Endothelial cell of umbilical vein (primary cell): Measurements from ENCODE around the gene MTF1. TPM values are rescaled to one million over a fixed set of nuclear protein-coding genes. Genes with fewer than 3 reads are reported as not detected.
"Not testable (repeated sequence)": the region's sequence is repeated elsewhere in the genome, so short reads cannot be mapped to it uniquely, and the experiment has no call there.

Experiments
- BruUV-seq: library from RNA; stranded (reverse); fragments of 400-500 nt; replicated peaks from 2 replicates; lab custom pipeline; 2021; lab: Mats Ljungman, UMichigan
- CTCF ChIA-PET: fragments of 300-600, 350-600 bp; sonication (Branson Sonifier 250); formaldehyde crosslinking; loops from one replicate; lab custom pipeline; 2021; ENCODE audit warnings: antibody characterized with exemption, inconsistent platforms; lab: Charles Lee
- POLR2A ChIA-PET: fragments of 300-600, 350-600 bp; sonication (Branson Sonifier 250); formaldehyde crosslinking; loops from one replicate; lab custom pipeline; 2021; ENCODE audit warnings: antibody characterized with exemption, inconsistent platforms; lab: Charles Lee
- DNase-seq: peaks from one replicate; pipeline ENCODE4 v3.0.0-alpha.2; 2011; ENCODE audit warnings: low read depth, low spot score
- FAIRE-seq: peaks from 2 replicates; lab custom pipeline; 2011; peaks lifted over from hg19 to GRCh38; lab: Jason Lieb, UNC
- H2AFZ ChIP-seq: 2 replicates; pipeline ENCODE4 v1.6.0; 2012; ENCODE audit warnings: low read depth, low read length, control low read depth, inconsistent platforms
- H3K27ac ChIP-seq: 2 replicates; pipeline ENCODE4 v1.5.1; 2011; ENCODE audit warnings: low read depth, mild to moderate bottlenecking, control low read depth, low read length, moderate library complexity; ENCODE audit not compliant: insufficient read depth
- H3K27me3 ChIP-seq, 2 experiments: 2 replicates each; pipeline versions ENCODE4 v1.6.0 to v1.6.1; 2011; ENCODE audit warnings: low read length in 2 of 2, mixed read lengths in 1 of 2; ENCODE audit not compliant: control insufficient read depth in 2 of 2, insufficient read depth in 2 of 2
- H3K36me3 ChIP-seq, 2 experiments: 2 replicates in 1 of 2; 3 replicates in 1 of 2; pipeline ENCODE4 v1.5.1; 2011; ENCODE audit warnings: low read length in 2 of 2, mild to moderate bottlenecking in 1 of 2, moderate library complexity in 1 of 2; ENCODE audit not compliant: control insufficient read depth in 2 of 2, insufficient read depth in 2 of 2; ENCODE audit errors: extremely low read depth in 1 of 2
- H3K4me1 ChIP-seq: 3 replicates; pipeline ENCODE4 v1.5.1; 2011; ENCODE audit warnings: mild to moderate bottlenecking, low read length; ENCODE audit not compliant: control insufficient read depth, insufficient read depth; ENCODE audit errors: extremely low read depth
- H3K4me2 ChIP-seq: 2 replicates; pipeline ENCODE4 v1.6.1; 2011; ENCODE audit warnings: low read length, control low read depth, mixed read lengths; ENCODE audit not compliant: insufficient read depth
- H3K4me3 ChIP-seq, 3 experiments: fragments of 200-600 bp in 1 of 3; sonication (generic), shearing (Covaris generic) in 1 of 3; replicated peaks in 1 of 3; 2 replicates each; pipeline ENCODE4 v1.5.1; 2011 to 2016; ENCODE audit warnings: control low read depth in 3 of 3, low read length in 3 of 3, mild to moderate bottlenecking in 2 of 3, inconsistent platforms in 1 of 3, low read depth in 1 of 3, moderate library complexity in 1 of 3; ENCODE audit not compliant: insufficient read depth in 1 of 3
- H3K79me2 ChIP-seq: 2 replicates; pipeline ENCODE4 v1.6.0; 2012; ENCODE audit warnings: low read length, inconsistent platforms; ENCODE audit not compliant: control insufficient read depth, insufficient read depth
- H3K9ac ChIP-seq: replicated peaks from 2 replicates; pipeline ENCODE3; 2011; ENCODE audit warnings: low read length, control low read depth; ENCODE audit not compliant: insufficient read depth; ENCODE audit errors: extremely low read depth
- H3K9me1 ChIP-seq: replicated peaks from 3 replicates; pipeline ENCODE4 v1.6.0; 2011; ENCODE audit warnings: mild to moderate bottlenecking, low read length; ENCODE audit not compliant: control insufficient read depth, insufficient read depth; ENCODE audit errors: extremely low read depth
- H3K9me3 ChIP-seq: replicated peaks from 2 replicates; pipeline ENCODE4 v1.5.1; 2012; ENCODE audit warnings: low read length, inconsistent platforms; ENCODE audit not compliant: control insufficient read depth, insufficient read depth
- H4K20me1 ChIP-seq: replicated peaks from 2 replicates; pipeline ENCODE3; 2011; ENCODE audit warnings: mild to moderate bottlenecking, low read length; ENCODE audit not compliant: control insufficient read depth, insufficient read depth; ENCODE audit errors: extremely low read depth
- EZH2 ChIP-seq: IDR thresholded peaks from 2 replicates; pipeline ENCODE4 v1.6.1; 2012; ENCODE audit warnings: borderline replicate concordance, low read depth, mild to moderate bottlenecking, moderate library complexity, low read length, inconsistent platforms; ENCODE audit not compliant: severe bottlenecking
- FOS ChIP-seq: IDR thresholded peaks from 2 replicates; pipeline ENCODE4 v1.6.1; 2011; ENCODE audit warnings: mild to moderate bottlenecking, low read length, moderate library complexity, borderline replicate concordance; ENCODE audit not compliant: insufficient read depth
- GATA2 ChIP-seq: IDR thresholded peaks from 2 replicates; pipeline ENCODE4 v1.7.0; 2011; ENCODE audit warnings: low read depth, mild to moderate bottlenecking, moderate library complexity, mixed read lengths, low read length; ENCODE audit not compliant: insufficient read length, insufficient read depth
- JUN ChIP-seq: IDR thresholded peaks from 2 replicates; pipeline ENCODE4 v1.6.1; 2011; ENCODE audit warnings: borderline replicate concordance, low read depth; ENCODE audit not compliant: insufficient read length, insufficient read depth
- MYC ChIP-seq: IDR thresholded peaks from one replicate; pipeline ENCODE4 v1.6.1; 2011; ENCODE audit warnings: mild to moderate bottlenecking, low read depth, low read length
- POLR2A ChIP-seq: IDR thresholded peaks from 2 replicates; pipeline ENCODE4 v1.6.1; 2012; ENCODE audit warnings: low read depth, mild to moderate bottlenecking, control low read depth, low read length
- POLR2AphosphoS5 ChIP-seq: IDR thresholded peaks from 2 replicates; pipeline ENCODE4 v1.6.1; 2012; ENCODE audit warnings: low read depth, mild to moderate bottlenecking, control low read depth, low read length, moderate library complexity; ENCODE audit not compliant: insufficient read depth
- dilution Hi-C: fragments of 300-500 bp; cut with MboI; formaldehyde crosslinking; loops from one replicate; pipeline ENCODE4 v1.15.0; 2019; ENCODE audit warnings: low sequenced_read_pairs; ENCODE audit not compliant: extremely low pct_ligation_motif_present
- intact Hi-C: fragments of 100-400 bp; cut with micrococcal nuclease; formaldehyde crosslinking; loops from one replicate; pipeline ENCODE4 v1.10.0; 2022
- polyA plus RNA-seq, 4 experiments: library from polyadenylated mRNA; depleted of rRNA in 3 of 4; stranded (reverse) in 3 of 4; unstranded in 1 of 4; fragments of >200 nt; gene quantifications; 2 replicates each; pipeline versions ENCODE4 v1.2.1 to v1.2.3, GENCODE V29; 2011 to 2012; ENCODE audit warnings: missing spikeins in 1 of 4
- total RNA-seq: library from RNA; stranded (reverse); gene quantifications from 2 replicates; pipeline ENCODE4 v1.2.3, GENCODE V29; 2021
- TF ChIP-seq, protein P1 (sequence below): IDR thresholded peaks from 2 replicates; pipeline ENCODE4 v1.6.1; 2011; ENCODE audit not compliant: insufficient read depth, insufficient read length
- TF ChIP-seq, protein P2 (sequence below), 2 donors: IDR thresholded peaks; 1 replicate in 1 of 2; 2 replicates in 1 of 2; pipeline ENCODE4 v1.5.1; 2011; ENCODE audit warnings: low read length in 2 of 2, mild to moderate bottlenecking in 2 of 2, moderate library complexity in 2 of 2, control low read depth in 1 of 2, inconsistent platforms in 1 of 2, low read depth in 1 of 2; ENCODE audit not compliant: insufficient read depth in 1 of 2; ENCODE audit errors: extremely low read depth in 1 of 2

MTF1 gene
- total and polyA plus RNA-seq, 2 donors (not counting 3 experiments of a cell fraction or from before 2014, with no cell fraction given), result 4.9 to 18.5 TPM

DNA sequence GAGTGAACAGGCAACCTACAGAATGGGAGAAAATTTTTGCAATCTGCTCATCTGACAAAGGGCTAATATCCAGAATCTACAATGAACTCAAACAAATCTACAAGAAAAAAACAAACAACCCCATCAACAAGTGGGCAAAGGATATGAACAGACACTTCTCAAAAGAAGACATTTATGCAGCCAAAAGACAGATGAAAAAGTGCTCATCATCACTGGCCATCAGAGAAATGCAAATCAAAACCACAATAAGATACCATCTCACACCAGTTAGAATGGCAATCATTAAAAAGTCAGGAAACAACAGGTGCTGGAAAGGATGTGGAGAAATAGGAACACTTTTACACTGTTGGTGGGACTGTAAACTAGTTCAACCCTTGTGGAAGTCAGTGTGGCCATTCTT, 88.0 kb downstream of the MTF1 start:
- intact Hi-C loops, H2AFZ ChIP-seq, dilution Hi-C loops, DNase-seq, H3K4me3 ChIP-seq, H3K79me2 ChIP-seq, H3K9me3 ChIP-seq, H3K36me3 ChIP-seq, H3K4me2 ChIP-seq, CTCF ChIA-PET, H3K27ac ChIP-seq, BruUV-seq, H3K4me1 ChIP-seq, H4K20me1 ChIP-seq, H3K9ac ChIP-seq, POLR2A ChIA-PET, FAIRE-seq, H3K9me1 ChIP-seq: not testable (repeated sequence)
- peaks cover 5 to 23% of the 10 kb centered on the region in 2 experiments for H3K27me3 ChIP-seq

DNA sequence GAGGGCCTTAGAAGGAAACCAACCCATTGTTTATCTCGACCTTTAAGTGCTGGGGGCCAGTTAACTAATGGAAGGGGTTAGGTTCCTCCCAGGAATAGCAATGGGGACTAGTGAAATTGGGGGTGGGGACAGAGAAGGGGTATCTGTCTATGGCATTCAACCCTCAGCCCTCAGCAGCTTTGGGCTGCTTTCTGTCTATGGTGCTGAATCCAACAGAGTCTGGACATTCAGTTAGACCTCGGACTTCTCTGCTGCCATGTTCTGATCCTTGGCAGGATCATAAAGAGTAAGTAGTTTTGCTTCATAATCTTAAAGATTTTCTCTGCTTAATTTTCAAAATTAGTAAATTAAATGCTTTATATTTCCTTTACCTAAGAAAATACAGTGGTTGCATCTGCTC, 91.9 kb downstream of the MTF1 start:
- Histone ChIP-seq H3K9me3 (no peaks in the 10 kb centered on the region), H3K9me1 (no peaks in the 10 kb centered on the region), H3K79me2 (no peaks in the 10 kb centered on the region), H3K4me3 (no peak overlapping the region), H4K20me1 (no peaks in the 10 kb centered on the region), H3K9ac (no peak overlapping the region), H3K4me2 (no peak overlapping the region), H3K27ac (no peak overlapping the region), H3K27me3 (peaks cover 25 to 42% of the 10 kb centered on the region in 2 experiments), H3K4me1 (no peaks in the 10 kb centered on the region), H3K36me3 (no peaks in the 10 kb centered on the region), H2AFZ (no peak overlapping the region)
- TF ChIP-seq FOS (no peak), JUN (no peak), POLR2AphosphoS5 (no peak), MYC (no peak), EZH2 (no peak), GATA2 (no peak), POLR2A (no peak)
- TF ChIP-seq, protein P1, sequence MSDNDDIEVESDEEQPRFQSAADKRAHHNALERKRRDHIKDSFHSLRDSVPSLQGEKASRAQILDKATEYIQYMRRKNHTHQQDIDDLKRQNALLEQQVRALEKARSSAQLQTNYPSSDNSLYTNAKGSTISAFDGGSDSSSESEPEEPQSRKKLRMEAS, result no peak
- TF ChIP-seq, protein P2, sequence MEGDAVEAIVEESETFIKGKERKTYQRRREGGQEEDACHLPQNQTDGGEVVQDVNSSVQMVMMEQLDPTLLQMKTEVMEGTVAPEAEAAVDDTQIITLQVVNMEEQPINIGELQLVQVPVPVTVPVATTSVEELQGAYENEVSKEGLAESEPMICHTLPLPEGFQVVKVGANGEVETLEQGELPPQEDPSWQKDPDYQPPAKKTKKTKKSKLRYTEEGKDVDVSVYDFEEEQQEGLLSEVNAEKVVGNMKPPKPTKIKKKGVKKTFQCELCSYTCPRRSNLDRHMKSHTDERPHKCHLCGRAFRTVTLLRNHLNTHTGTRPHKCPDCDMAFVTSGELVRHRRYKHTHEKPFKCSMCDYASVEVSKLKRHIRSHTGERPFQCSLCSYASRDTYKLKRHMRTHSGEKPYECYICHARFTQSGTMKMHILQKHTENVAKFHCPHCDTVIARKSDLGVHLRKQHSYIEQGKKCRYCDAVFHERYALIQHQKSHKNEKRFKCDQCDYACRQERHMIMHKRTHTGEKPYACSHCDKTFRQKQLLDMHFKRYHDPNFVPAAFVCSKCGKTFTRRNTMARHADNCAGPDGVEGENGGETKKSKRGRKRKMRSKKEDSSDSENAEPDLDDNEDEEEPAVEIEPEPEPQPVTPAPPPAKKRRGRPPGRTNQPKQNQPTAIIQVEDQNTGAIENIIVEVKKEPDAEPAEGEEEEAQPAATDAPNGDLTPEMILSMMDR (IDR thresholded peaks at IDR 0.05; ENCODE audit: extremely low read depth in 1 of 2, insufficient read depth in 1 of 2, low read depth in 1 of 2, low read length in 2 of 2), result no peak
- ChIA-PET POLR2A (no interaction called here), CTCF (interaction anchor here (1.0 kb wide), 1 partner anchor 16 kb away, joined by 4 read pairs; no protein-coding TSS in a partner anchor)
- DNase-seq (no peak), FAIRE-seq (no peak)
- intact Hi-C loops (no loop called here), dilution Hi-C loops (no loop called here)
- BruUV-seq, result no TSS peak
